SU-DHL-6 (cell line): Measurements from ENCODE around the gene CTNNBL1.

Experiments
- CTCF ChIP-seq: fragments of 200-600 bp; sonication (generic); IDR thresholded peaks from one replicate; pipeline ENCODE4 v1.5.1; 2017; ENCODE audit warnings: antibody characterized with exemption, mild to moderate bottlenecking, low read length, moderate library complexity; ENCODE audit not compliant: insufficient read depth, poor library complexity, severe bottlenecking
- EZH2phosphoT487 ChIP-seq: fragments of 200-600 bp; sonication (generic), shearing (Covaris generic); conservative IDR thresholded peaks from 2 replicates; pipeline ENCODE4 v1.6.1; 2018; ENCODE audit warnings: mild to moderate bottlenecking, antibody characterized with exemption, low read length, moderate library complexity, mixed read lengths

GRCh38 chr20:37877832-37878772, 184.3 kb downstream of the CTNNBL1 start:
- TF ChIP-seq CTCF (no peak), EZH2phosphoT487 (no peak)
